ENCODE measurements around the gene CSAG3. TPM values are rescaled to one million over a fixed set of nuclear protein-coding genes. Genes with fewer than 3 reads are reported as not detected.

CSAG3 gene
- total RNA-seq, 1 experiment from 2014 or later, result not detected

GRCh38 chrX:152806035-152806434 lies 47.0 kb downstream of the CSAG3 start:
- no peak for DNase-seq (ENCODE audit: low spot score)

Other genes starting within 250 kb of the CSAG3 start
- gene GABRQ, start 121.3 kb upstream of the CSAG3 start, total RNA-seq (2014; rRNA removed; shearing (Covaris generic)), result not detected in 2 replicates
- gene MAGEA3, start 60.4 kb upstream of the CSAG3 start, total RNA-seq (2014; rRNA removed; shearing (Covaris generic)), result 9.1 and 10.0 TPM in 2 replicates
- gene CSAG2, start 49.9 kb upstream of the CSAG3 start, total RNA-seq (2014; rRNA removed; shearing (Covaris generic)), result not detected in 2 replicates
- gene MAGEA2B, start 44.6 kb upstream of the CSAG3 start, total RNA-seq (2014; rRNA removed; shearing (Covaris generic)), result 0.21 TPM in 1 of 2 replicates, not detected in the other
- gene CSAG1, start 25.5 kb upstream of the CSAG3 start, total RNA-seq (2014; rRNA removed; shearing (Covaris generic)), result 1.1 and 5.7 TPM in 2 replicates
- 6.2 and 6.8 TPM in 2 replicates for gene MAGEA12, start 25.5 kb upstream of the CSAG3 start, total RNA-seq (2014; rRNA removed; shearing (Covaris generic))
- 0.94 TPM in 1 of 2 replicates, not detected in the other for gene MAGEA2, start 5.4 kb upstream of the CSAG3 start, total RNA-seq (2014; rRNA removed; shearing (Covaris generic))
- 3.2 and 8.3 TPM in 2 replicates for gene MAGEA6, start 10.5 kb downstream of the CSAG3 start, total RNA-seq (2014; rRNA removed; shearing (Covaris generic))
- gene CETN2, start 71.5 kb downstream of the CSAG3 start, total RNA-seq (2014; rRNA removed; shearing (Covaris generic)), result 21.9 and 29.2 TPM in 2 replicates
- gene NSDHL, start 71.8 kb downstream of the CSAG3 start, total RNA-seq (2014; rRNA removed; shearing (Covaris generic)), result 52.6 and 56.7 TPM in 2 replicates
- gene ZNF185, start 138.8 kb downstream of the CSAG3 start, total RNA-seq (2014; rRNA removed; shearing (Covaris generic)), result 3.5 and 4.0 TPM in 2 replicates
- 0.10 and 0.37 TPM in 2 replicates for gene PNMA5, start 234.9 kb downstream of the CSAG3 start, total RNA-seq (2014; rRNA removed; shearing (Covaris generic))

Measured in HT-29 (cell line).